Breast epithelium (tissue), 3 donors: ENCODE results near the gene VPS13C.

Experiments used
- CTCF ChIP-seq, 3 donors: fragments of 450-650 bp; IDR thresholded peaks; one replicate each; pipeline ENCODE4 v1.5.1; 2016 to 2017; ENCODE audit warnings: antibody characterized with exemption in 3 of 3, mild to moderate bottlenecking in 3 of 3, moderate library complexity in 3 of 3
- POLR2A ChIP-seq: fragments of 450-650 bp; IDR thresholded peaks from one replicate; pipeline ENCODE4 v1.6.1; 2016; ENCODE audit warnings: antibody characterized with exemption, mild to moderate bottlenecking, moderate library complexity
- POLR2AphosphoS5 ChIP-seq, 3 donors: sonication (generic); formaldehyde crosslinking; IDR thresholded peaks; one replicate each; pipeline ENCODE4 v1.6.1; 2017; ENCODE audit warnings: antibody characterized with exemption in 3 of 3

- TF ChIP-seq CTCF (IDR thresholded peaks at IDR 0.05) (no peak), POLR2A (no peak), POLR2AphosphoS5 (IDR thresholded peaks at IDR 0.05) (no peak)
Observed at GRCh38 chr15:61830536-61831330, 229.5 kb downstream of the VPS13C start.
